Measurements from ENCODE around the gene MOV10L1.
A peak's percentile ranks its signal among the peaks of the same experiment; 100 is the strongest.
"Not testable (repeated sequence)": the region's sequence is repeated elsewhere in the genome, so short reads cannot be mapped to it uniquely, and the experiment has no call there.

MOV10L1 gene

DNA sequence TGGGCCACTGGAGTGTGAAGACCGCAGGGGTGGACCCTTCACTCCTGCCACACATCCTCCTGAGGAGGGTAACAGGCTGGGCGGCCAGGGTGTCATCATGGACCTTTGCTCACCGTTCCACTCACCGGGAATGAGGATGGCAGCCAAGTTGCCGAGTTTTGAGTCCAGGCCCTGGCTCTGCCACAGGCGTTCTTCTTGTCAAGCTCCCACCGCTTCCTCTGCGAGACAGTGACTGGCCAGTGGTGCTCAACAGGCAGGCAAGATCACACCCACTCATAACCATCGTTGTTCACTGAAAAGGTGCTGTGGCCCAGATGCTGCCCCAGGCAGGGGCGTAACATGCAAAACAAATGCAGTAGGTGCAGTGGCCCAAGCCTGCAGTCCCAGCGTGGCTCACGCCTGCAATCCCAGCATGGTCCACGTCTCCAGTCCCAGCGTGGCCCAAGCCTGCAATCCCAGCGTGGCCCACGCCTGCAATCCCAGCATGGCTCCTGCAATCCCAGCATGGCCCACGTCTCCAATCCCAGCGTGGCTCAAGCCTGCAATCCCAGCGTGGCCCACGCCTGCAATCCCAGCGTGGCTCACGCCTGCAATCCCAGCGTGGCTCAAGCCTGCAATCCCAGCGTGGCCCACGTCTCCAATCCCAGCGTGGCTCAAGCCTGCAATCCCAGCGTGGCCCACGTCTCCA is 75.8 kb downstream of the MOV10L1 start:
- DNase-seq: no peak

DNA sequence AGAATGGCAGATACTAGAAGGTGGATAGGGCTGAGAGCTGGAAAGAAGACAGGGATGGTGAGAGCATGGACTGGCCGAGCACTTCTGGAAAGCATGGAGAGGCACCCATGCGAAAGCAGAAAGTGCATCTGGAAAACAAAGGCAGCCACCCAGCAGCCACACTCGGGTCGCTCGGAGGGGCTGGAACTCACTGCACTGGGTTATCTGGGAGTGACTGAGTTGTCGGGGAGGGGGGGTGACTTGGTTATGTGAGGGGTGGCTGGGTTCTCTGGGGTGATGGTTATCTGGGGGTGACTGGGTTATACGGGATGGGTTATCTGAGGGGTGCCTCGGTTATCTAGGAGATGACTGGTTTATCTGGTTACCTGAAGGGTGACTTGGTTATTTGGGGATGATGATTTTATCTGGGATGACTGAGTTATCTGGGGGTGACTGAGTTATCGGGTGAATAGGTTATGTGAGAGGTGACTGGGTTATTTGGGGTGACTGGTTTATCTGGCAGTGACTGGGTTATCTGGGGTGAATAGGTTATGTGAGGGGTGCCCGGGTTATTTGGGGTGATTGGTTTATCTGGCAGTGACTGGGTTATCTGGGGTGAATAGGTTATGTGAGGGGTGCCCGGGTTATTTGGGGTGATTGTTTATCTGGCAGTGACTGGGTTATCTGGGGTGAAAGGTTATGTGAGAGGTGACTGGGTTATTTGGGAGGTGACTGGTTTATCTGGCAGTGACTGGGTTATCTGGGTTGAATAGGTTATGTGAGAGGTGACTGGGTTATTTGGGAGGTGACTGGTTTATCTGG is 78.1 kb downstream of the MOV10L1 start:
- DNase-seq: no peak

DNA sequence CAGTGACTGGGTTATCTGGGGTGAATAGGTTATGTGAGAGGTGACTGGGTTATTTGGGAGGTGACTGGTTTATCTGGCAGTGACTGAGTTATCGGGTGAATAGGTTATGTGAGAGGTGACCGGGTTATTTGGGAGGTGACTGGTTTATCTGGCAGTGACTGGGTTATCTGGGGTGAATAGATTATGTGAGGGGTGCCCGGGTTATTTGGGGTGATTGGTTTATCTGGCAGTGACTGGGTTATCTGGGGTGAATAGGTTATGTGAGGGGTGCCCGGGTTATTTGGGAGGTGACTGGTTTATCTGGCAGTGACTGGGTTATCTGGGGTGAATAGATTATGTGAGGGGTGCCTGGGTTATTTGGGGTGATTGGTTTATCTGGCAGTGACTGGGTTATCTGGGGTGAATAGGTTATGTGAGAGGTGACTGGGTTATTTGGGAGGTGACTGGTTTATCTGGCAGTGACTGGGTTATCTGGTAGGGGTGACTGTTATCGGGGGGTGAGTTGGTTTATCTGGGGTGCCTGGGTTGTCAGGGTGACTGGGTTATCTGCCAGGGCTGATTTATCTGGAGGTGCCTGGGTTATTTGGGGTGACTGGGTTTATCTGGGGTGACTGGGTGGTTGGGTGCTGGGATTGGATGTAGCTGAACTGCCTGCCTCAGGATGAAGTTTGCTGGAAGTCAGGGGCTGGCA is 78.8 kb downstream of the MOV10L1 start:
- not testable (repeated sequence) for DNase-seq

DNA sequence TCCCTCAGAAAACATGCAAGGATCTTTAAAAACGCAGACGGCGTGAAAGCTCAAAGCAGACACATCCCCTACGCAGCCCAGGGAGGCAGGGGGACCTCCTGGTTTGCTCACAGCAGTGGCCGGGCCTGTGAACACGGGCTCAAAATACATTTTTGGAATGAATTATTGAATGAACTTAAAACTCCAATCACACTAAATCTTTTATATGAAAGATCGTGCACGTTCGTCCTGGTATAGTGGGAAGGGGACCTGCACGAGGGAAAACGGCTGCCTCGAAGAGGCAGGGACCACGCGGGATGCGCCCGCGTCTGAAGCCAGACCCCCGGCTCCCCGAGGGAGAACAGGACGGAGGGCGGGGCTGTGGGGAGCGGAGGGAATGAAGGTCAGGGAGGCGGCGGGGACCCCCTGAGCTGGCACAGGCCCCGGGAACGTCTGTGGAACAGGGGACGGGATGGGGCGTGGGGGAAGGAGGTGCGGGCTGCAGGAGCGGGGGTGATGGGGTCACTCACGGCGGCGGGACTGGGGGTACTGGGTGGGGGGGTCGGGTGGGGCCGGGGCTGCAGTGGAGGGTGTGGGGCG is 79.5 kb downstream of the MOV10L1 start:
- no peak for DNase-seq

DNA sequence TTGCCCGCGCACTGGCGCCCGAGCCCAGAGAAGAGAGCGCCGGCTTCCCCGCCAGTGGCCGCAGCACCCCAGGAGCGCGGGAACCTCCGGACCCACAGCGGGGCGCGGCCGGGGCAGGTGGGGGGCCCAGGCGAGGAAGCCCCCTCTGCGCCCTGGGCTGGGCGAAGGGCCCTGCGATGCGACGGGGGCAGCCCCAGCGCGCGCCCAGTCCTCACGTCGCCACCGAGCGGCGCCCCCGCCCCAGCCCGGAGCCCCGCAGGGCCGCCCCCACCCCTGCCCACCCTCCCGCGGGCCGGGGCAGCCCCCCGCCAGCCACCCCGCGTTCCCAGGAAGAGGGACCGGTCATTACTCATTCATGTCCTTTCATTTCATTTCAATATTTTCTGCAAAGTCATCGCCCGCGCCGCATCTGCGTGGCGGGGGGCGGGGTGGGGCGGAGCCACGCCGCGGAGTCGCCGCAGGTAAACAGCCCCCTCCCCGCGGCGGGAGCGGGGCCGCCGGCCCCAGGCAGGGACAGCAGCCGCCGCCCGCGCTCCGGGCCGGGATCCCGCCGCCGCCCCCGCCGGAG is 80.1 kb downstream of the MOV10L1 start:
- DNase-seq: peak; percentile 77

DNA sequence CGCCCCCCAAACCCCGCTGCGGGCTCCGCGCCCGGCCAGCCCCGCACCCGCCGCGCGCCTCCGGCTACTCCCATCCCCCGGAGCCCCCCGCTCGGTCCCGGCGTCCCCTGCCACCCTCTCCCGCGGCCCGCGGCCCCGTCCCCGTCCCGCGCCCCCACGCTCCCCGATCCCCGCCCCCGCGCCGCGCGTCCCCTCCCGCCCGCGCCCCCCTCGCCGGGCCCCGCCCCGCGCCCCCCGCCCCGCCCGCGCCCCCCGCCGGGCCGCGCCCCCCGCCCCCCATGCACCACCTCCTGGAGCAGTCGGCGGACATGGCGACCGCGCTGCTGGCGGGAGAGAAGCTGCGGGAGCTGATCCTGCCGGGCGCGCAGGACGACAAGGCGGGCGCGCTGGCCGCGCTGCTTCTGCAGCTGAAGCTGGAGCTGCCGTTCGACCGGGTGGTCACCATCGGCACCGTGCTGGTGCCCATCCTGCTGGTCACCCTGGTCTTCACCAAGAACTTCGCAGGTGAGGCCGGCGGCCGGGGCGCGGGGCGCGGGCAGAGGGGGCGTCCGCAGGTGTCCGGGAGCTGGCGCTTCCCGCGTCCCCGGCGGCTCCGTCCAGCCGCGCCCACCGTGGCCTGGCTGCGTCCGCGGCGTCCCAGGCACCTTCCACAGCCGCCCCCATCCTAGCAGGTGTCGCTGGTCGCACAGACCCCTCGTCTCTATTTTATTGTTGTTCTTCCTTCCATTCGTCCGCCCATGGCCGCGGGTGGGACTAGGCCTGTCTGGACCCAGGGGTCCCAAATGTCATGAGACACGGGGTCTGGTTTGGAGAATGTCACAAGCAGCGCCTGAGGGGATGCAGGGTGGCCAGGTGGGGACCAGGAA is 80.9 kb downstream of the MOV10L1 start, which contains the start of gene PANX2:
Gene PANX2 (plus strand): TSS at position 279 of the 866 bp plus-strand sequence. CDS start 0 bp downstream, at position 279.
- DNase-seq: peak; percentile 70

DNA sequence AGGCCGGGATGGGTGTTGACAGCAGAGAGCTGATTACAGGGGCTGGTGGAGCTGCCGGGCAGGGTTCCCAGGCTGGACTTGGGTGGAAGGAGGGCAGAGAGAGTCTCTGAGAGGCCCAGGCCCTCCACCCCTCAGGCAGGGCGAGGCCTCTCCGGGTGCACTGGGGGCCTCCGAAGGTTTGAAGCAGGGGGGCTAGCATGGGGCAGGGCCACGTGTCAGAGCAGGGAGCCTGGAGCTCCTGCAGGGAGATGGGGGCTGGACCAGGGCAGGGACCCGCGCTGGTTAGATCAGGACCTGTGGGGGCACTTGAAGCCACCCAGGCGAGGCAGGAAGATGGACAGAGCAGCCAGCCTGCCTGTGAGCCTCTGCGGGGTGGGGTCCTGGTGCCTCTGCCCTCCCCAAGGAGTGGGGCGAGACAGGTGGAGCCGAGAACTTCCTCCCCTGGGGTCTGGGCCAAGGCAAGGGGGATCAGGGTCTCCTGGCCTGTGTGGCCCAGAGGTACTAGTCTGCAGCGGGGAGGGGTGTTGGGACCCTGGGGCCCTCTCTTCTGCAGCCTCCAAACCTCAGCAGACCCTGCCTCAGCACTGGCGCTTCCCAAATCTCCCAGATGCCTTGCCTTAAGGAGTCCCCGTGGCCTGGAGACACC is 81.6 kb downstream of the MOV10L1 start:
- no peak for DNase-seq

DNA sequence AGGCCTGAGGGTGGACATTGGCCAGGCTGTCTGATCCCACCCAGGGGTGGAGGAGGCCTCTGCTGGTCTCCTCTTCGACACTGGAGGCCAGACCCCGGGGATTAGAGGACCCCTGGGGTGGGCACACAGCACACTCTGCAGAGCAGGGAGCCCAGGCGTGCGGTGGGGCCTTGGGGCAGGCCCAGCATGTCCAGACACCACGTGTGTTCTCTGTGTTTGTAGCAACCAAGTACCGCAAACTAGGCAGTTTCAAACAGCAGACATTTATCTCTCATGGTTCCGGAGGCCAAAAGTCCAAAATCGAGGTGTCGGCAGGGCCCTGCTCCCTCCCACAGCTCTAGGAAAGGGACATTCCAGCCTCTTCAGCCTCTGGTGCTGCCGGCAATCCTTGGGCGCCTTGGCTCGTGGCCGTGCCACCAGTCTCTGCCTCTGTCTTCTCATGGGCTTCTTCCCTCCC is 82.2 kb downstream of the MOV10L1 start:
- DNase-seq: no peak

DNA sequence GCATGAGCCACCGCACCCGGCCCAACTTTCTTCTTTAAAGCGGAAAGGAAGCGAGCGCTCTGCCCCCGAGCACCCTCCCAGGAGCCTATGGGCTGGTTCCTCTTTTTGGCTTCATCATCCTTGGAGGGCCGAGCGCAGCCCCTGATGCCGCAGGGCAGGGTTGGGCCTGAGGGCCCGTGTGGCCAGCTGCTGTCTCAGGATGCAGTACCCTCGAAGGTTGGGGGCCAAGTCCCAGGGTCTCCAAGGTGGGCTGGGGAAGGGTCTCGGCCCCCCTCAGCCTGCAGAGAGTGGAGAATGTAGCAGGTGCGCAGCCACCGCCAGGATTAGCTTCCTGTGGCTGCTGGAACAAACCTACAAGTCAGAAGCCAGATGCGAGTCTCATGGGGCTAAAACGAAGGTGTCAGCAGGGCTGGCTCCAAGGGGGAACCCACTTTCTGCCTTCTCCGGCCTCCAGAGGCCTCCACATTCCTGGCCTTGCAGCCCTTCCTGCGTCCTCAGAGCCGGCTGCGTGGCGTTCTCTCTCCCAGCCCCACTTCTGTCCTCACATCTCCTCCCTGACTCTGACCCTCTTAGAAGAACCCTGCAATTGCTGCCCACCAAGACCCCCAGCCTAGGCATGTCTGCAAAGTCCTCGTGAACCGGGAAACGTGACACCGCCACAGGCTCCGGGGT is 83.6 kb downstream of the MOV10L1 start:
- DNase-seq: no peak

DNA sequence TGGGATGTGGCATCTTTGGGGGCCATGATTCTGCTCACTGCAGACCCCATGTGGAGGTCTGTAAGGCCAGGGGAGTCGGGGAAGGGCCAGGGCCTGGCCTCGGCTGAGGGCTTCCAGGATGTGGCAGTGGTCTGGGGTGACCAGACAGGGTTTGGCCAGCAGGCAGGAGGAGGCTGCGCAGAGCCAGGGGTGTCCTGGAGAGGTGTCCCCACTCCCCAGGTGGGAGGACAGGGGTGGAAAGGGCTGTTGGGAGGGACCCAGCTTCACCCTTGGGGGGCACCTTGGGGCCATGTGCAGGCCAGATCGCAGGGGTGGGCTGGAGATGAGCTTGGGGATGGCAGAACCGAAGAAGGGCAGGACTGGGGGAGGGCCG is 84.2 kb downstream of the MOV10L1 start:
- DNase-seq: no peak

DNA sequence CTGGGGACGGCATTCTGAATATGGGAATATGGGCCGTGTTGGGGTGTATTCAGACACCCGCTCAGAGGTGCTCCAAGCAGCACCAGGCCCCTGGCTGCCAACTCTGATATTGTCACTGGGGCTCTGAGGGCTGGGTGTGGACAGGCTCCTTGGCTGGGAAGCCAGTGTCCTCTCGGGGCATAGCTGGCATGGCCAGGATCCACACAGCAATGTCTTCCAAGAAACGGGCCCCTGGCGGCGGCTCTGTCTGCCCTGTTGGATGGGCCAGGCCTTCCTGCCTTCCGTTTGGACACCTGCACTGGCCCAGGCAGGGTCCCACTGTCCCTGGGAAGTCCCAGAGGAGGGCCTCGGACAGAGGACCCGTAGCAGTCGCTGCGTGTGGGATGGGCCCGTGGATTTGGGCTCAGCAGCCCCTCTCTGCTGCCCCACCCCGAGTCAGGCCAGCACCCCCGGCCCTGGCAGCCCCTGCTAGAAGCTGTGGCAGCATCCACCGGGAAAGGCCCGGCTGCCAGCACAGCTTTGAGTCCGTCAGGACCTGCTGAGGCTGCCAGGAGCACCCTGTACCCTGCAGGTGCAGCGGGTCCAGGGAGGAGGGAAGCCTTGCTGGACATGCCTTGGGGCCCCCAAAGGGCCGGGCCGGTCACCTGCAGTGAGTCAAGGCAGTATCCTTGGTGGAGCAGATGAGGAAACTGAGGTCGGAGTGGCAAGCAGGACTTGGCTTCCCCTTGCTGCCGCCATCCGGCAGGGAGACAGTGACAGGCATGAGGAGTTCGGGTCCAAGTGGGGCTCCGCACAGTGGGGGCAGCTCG is 84.8 kb downstream of the MOV10L1 start:
- no peak for DNase-seq

DNA sequence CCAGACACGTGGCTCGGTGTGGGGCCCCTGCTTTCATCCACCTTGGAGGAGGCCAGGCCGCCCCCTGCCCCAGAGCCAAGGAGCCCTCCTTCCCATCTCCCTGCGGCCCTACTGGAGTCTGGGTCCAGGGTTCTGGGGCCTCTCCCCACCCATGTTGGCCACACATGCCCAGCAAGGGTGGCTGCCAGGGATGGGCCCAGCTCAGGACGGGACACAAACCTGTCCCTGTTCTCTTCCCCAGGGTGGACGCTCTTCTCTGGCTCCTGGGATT is 85.3 kb downstream of the MOV10L1 start:
- DNase-seq: no peak

DNA sequence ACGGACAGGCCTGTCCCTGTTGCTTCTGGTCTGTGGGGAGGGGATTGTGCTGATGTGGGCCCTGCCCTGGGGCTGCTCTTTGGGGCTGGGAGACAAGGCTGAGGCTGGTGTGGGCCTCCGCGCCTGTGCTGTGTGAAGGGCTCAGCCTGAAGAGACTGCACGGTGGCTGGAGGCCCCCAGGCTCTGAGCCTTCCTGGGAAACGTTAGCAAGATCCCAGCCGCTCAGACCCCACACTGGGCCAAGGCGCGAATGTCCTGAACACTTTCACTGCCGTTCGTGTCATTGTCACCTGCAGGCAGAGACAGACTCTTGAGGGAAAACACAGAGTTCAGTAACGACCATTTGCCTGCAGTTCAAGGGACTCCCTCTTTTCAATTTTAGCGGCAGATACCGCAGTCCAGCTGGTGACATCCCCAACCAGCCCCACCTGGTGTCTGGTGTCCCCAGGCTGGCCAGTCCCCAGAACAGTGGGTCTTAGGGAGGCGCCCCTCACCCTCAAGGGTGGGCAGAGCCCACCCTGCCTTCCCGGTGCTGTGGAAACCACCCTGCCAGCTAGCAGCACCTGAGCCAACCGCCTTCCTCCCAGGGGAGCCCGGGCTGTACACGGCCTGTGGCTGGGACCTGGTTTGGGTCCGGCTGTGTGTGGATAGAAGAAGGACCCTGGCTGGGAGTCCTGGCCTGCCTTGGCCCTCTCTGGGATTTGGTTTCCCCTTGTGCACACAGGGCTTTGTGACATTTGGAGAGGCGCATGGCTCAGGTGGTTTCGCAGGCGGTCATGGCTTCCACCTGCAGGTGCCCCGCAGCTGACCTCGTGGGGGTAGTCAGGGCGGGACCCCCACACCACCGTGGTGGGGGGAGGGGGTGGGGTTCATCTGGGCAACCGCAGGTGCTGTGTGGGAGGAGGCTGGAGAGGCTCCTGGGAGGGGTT is 86.4 kb downstream of the MOV10L1 start:
- no peak for DNase-seq

DNA sequence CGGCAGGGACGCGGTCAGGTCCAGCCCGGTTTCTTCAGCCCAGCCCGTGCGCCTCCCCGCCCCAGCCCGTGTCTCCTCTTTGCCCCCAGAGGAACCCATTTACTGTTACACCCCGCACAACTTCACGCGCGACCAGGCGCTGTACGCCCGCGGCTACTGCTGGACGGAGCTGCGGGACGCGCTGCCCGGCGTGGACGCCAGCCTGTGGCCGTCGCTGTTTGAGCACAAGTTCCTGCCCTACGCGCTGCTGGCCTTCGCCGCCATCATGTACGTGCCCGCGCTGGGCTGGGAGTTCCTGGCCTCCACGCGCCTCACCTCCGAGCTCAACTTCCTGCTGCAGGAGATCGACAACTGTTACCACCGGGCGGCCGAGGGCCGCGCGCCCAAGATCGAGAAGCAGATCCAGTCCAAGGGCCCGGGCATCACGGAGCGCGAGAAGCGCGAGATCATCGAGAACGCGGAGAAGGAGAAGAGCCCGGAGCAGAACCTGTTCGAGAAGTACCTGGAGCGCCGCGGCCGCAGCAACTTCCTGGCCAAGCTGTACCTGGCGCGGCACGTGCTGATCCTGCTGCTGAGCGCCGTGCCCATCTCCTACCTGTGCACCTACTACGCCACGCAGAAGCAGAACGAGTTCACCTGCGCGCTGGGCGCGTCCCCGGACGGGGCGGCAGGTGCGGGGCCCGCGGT is 87.2 kb downstream of the MOV10L1 start:
- DNase-seq: no peak

DNA sequence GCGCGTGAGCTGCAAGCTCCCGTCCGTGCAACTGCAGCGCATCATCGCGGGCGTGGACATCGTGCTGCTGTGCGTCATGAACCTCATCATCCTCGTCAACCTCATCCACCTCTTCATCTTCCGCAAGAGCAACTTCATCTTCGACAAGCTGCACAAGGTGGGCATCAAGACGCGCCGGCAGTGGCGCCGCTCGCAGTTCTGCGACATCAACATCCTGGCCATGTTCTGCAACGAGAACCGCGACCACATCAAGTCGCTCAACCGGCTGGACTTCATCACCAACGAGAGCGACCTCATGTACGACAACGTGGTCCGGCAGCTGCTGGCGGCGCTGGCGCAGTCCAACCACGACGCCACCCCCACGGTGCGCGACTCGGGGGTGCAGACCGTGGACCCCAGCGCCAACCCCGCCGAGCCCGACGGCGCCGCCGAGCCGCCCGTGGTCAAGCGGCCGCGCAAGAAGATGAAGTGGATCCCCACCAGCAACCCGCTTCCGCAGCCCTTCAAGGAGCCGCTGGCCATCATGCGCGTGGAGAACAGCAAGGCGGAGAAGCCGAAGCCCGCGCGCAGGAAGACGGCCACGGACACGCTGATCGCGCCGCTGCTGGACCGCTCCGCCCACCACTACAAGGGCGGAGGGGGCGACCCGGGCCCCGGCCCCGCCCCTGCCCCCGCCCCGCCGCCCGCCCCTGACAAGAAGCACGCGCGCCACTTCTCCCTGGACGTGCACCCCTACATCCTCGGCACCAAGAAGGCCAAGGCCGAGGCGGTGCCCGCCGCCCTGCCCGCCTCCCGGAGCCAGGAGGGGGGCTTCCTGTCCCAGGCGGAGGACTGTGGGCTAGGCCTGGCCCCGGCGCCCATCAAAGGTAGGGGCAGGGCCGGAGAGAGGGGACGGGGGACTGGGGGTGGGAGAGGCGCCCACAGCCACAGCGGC is 88.0 kb downstream of the MOV10L1 start:
- no peak for DNase-seq

DNA sequence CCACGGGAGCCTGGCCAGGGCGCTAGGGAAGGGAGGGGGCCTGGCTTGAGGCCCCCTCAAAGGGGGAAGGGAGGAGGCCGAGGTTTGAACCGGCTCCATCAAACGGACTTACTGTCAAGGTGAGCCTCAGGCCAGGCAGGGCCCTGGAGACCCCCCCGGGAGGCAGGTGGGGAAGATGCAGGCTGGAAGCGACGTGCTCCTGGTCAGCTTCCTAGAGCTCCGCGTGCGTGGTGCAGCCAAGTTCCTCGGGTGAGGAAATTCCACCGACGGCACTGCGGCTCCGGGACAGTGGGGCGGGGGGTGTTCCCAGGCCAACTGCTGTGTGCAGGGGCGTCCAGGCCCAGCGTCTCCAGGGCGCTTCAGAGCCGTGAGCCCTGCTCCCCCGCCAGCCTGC is 88.7 kb downstream of the MOV10L1 start:
- no peak for DNase-seq

Data from NCI-H69 (cell line).